ENCODE results near the gene PHACTR1.

DNA sequence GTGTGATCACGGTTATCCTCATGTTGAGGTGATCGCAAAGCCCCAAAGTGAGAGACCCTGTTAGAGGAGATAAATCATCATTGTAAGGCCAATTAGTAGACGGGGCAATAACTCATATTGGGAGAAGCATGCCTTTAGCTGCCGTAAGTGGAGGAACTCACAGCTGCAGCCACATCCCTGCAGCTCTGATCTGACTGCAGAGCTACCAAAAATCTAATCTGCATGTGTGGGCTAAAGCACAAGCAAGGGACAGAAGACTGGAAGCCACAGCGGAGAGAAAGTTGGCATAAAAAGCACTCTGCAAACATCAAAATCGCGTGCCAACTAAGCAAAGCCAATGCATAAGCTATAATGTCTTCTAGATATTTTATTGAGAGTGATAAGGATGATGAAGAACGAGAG, 532.0 kb downstream of the PHACTR1 start:
- TF ChIP-seq, protein P1, sequence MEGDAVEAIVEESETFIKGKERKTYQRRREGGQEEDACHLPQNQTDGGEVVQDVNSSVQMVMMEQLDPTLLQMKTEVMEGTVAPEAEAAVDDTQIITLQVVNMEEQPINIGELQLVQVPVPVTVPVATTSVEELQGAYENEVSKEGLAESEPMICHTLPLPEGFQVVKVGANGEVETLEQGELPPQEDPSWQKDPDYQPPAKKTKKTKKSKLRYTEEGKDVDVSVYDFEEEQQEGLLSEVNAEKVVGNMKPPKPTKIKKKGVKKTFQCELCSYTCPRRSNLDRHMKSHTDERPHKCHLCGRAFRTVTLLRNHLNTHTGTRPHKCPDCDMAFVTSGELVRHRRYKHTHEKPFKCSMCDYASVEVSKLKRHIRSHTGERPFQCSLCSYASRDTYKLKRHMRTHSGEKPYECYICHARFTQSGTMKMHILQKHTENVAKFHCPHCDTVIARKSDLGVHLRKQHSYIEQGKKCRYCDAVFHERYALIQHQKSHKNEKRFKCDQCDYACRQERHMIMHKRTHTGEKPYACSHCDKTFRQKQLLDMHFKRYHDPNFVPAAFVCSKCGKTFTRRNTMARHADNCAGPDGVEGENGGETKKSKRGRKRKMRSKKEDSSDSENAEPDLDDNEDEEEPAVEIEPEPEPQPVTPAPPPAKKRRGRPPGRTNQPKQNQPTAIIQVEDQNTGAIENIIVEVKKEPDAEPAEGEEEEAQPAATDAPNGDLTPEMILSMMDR (IDR thresholded peaks at IDR 0.05): no peak
- no peak for TF ChIP-seq POLR2AphosphoS5 (IDR thresholded peaks at IDR 0.05; ENCODE audit: insufficient read depth in 1 of 2, low read depth in 1 of 2)
